GM21390 (cell line): ENCODE measurements around the gene GPR37.

Source experiments
- ATAC-seq: cut with Tn5 transposase; IDR thresholded peaks from one replicate; pipeline ENCODE4 v1.9.1; 2021; ENCODE audit not compliant: unreplicated experiment

The GPR37 gene

GRCh38 chr7:124781418-124781817 lies 15.8 kb upstream of the GPR37 start:
- no peak for ATAC-seq

DNA sequence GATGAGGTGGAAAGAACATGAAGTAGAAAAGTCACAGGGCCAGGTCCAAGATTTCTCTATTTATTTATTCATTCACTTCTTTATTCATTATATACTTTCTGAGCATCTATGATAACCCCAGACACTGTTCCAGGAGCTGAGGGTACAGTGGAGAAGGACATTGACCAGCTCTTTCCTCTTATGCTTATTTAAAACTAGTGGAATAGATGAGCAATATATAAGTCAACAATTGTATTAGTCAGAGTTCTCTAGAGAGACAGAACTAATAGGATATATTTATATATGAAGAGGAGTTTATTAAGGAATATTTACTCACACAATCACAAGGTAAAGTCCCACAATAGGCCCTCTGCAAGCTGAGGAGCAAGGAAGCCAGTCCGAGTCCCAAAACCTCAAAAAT lies 15.0 kb upstream of the GPR37 start:
- ATAC-seq = no peak

GRCh38 chr7:124780056-124780455 lies 14.5 kb upstream of the GPR37 start:
- ATAC-seq = no peak

DNA sequence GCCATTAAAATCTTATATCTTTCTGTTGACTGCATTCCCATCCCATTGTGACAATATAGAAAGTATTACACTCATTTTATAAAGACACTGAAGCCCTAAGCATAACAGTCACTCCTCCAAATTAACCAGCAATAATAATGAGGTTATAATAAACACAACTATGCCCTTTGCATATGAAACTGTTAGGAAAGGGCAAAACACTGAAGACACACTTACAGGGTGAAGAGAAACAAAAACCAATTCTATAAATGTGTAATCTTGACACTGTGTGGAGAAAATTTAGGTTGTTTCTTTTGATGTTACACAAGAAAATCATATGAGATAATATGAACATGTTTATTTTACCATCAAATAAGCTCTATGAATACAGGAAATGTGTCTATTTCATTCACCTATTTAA lies 14.0 kb upstream of the GPR37 start:
- no peak for ATAC-seq

DNA sequence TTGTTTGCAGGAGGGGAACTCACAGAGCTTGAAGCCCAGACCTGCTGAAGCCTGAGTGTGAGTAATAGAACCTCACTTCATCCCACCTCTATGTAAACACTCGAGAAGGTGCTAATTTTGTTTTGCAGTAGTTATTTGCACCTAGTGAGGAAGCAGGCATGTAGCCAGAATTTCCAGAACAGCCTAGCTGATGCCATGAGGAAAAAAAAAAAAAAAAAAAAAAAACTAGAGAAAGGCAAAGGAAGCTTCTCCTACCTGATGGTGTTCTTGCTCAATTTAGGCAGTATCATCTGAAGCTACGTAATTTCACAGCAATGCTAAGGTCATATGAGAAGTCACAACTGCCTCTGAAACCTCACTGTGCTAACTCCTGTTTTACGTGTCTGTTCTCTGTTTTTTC lies 13.6 kb upstream of the GPR37 start:
- ATAC-seq = no peak

GRCh38 chr7:124777268-124777667 lies 11.7 kb upstream of the GPR37 start:
- ATAC-seq = no peak

DNA sequence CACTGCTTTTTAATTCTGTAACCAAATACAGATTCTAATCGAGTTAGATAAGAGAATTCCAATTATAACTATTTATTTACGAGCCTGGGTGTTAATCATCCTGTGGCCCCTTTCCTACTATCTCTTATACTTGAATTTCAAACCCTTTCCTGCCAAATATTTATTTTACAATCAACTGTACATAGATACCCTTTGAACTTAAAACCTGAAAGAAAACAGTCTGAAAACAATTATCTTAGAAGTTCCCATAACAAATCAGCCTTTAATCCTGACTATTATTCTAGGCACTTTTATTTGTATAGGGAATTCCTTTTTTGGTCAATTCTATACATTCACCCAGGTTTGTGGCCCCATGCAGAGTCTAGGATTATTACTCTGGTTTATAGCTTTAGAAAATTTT lies 10.6 kb upstream of the GPR37 start:
- no peak for ATAC-seq

- ATAC-seq = no peak
Observed at GRCh38 chr7:124775422-124775821, 9.8 kb upstream of the GPR37 start.

GRCh38 chr7:124773938-124774337 lies 8.3 kb upstream of the GPR37 start:
- no peak for ATAC-seq

- ATAC-seq = no peak
Observed at GRCh38 chr7:124773339-124773738, 7.7 kb upstream of the GPR37 start.

DNA sequence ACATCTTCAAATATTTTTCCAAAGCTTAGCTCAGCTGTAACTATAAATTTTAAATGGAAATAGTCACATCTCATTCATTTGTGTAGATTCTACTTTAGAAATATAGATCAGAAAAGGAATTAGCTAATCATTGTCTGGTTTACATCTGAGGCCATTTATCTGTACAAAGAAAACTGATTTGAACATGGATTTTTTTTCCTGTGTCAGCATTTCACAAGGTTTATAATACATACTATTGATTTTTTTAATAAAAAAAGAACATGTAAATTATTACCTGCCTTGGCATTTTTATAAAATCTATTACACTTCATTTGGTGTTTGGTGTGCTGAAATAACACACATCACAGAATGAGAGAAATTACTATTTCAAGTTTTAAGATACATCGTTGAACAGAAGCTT lies 3.5 kb upstream of the GPR37 start:
- no peak for ATAC-seq

GRCh38 chr7:124768525-124768924 lies 2.9 kb upstream of the GPR37 start:
- no peak for ATAC-seq

GRCh38 chr7:124764847-124765400 lies 668 bp downstream of the GPR37 start:
- ATAC-seq = peak; percentile 46

- ATAC-seq = no peak
Observed at GRCh38 chr7:124764051-124764846, 1.3 kb downstream of the GPR37 start.

- ATAC-seq = no peak
Observed at GRCh38 chr7:124762611-124763143, 2.9 kb downstream of the GPR37 start.

DNA sequence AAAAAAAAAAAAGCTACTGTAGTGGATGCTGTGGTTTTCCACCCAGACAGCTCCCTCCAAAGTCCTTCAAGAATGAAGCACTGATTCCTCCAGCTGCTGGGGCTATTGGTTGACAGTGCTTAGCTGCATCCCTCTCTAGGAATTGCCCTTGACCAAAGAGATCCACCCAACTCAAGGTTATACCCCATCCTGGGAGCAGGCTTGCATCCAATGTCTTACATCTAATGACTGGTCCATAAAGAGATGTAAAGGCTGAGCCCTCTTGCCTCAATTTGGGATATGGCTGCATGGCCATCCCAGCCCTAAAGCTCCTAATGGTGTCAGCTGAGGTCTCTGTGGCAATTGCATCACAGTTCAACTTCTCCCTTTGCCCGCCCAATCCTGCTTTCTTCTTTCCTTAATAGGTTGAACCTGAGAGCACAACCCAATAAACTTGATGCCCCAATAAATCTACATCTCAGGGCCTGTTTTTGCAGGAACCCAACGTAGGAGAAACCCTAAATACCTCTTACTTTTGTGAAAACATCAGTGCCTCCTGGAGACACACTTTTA lies 4.4 kb downstream of the GPR37 start:
- ATAC-seq = no peak

- ATAC-seq = no peak
Observed at GRCh38 chr7:124758327-124758726, 7.3 kb downstream of the GPR37 start.

- no peak for ATAC-seq
Observed at GRCh38 chr7:124754576-124755268, 10.9 kb downstream of the GPR37 start.

DNA sequence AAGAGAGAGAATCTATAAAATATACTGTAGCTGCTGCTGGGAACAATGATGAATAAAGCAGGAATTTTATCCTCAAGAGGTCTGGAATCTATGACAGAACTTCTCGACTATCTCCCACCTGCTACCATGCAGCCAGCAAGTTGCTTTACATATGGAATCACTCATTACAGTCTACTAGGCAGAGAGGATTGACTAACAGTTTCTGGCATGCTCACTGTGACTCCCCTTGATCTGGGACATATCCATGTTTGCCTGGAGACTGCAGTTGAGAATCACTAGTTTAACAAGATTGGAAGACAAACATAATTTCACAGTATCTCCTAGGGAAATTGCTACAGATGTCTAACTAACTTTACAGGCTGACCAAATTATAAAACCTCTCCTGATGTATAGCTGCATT lies 13.3 kb downstream of the GPR37 start:
- no peak for ATAC-seq

DNA sequence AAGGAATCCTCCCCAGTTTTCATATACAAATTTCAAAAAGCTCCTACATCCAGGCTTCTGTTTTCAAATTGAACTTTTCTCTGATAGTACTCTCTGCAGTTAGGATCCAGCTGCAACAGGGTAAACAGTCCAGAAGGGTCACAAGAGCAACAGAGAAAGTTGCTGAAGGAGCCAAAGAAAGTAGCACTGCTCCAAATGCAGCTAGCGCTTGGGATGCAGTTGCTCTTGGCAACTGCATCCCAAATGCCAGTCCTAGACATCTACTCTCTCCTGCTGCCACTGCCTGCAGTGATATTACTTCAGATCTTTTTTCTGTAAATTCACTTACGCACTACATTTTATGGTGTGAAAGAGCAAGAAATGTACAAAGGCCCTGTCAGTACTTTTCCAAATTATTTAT lies 14.6 kb downstream of the GPR37 start:
- ATAC-seq = no peak

- no peak for ATAC-seq
Observed at GRCh38 chr7:124747072-124747471, 18.5 kb downstream of the GPR37 start.

- ATAC-seq = no peak
Observed at GRCh38 chr7:124738639-124739038, 27.0 kb downstream of the GPR37 start.
